Lung (tissue), 12 donors: ENCODE results near the gene CLEC2L. TPM values are rescaled to one million over a fixed set of nuclear protein-coding genes. Genes with fewer than 3 reads are reported as not detected.

ENCODE experiments used
- ATAC-seq: fragments of 200-7000 bp; cut with Tn5 transposase; one replicate; pipeline ENCODE4 v1.9.1; 2020; ENCODE audit warnings: moderate number of reproducible peaks; ENCODE audit not compliant: insufficient read depth, low FRiP score
- DNase-seq, 3 donors: peaks; one replicate each; pipeline ENCODE4 v3.0.0-alpha.2; 2013 to 2017
- H3K27ac ChIP-seq, 2 donors: one replicate each; pipeline ENCODE4 v1.5.1; 2013; ENCODE audit warnings: mild to moderate bottlenecking in 2 of 2, moderate library complexity in 2 of 2, control low read depth in 1 of 2, inconsistent platforms in 1 of 2, low read depth in 1 of 2, low read length in 1 of 2
- H3K27me3 ChIP-seq, 3 donors: one replicate each; pipeline ENCODE4 v1.5.1; 2013; ENCODE audit warnings: low read length in 2 of 3; ENCODE audit not compliant: control insufficient read depth in 3 of 3, insufficient read depth in 3 of 3
- H3K36me3 ChIP-seq, 4 donors: one replicate each; pipeline ENCODE4 v1.5.1; 2013; ENCODE audit warnings: low read length in 4 of 4, mild to moderate bottlenecking in 1 of 4, moderate library complexity in 1 of 4; ENCODE audit not compliant: control insufficient read depth in 4 of 4, insufficient read depth in 4 of 4
- H3K4me1 ChIP-seq, 5 donors: one replicate each; pipeline ENCODE4 v1.5.1; 2013; ENCODE audit warnings: low read length in 5 of 5, mild to moderate bottlenecking in 2 of 5, moderate library complexity in 1 of 5; ENCODE audit not compliant: control insufficient read depth in 5 of 5, insufficient read depth in 5 of 5
- H3K4me3 ChIP-seq: one replicate; pipeline ENCODE4 v1.5.1; 2013; ENCODE audit warnings: mild to moderate bottlenecking, control low read depth, moderate library complexity
- H3K9ac ChIP-seq, 2 donors: one replicate each; pipeline ENCODE4 v1.5.1; 2013; ENCODE audit warnings: low read length in 2 of 2, control low read depth in 1 of 2; ENCODE audit not compliant: insufficient read depth in 1 of 2
- H3K9me3 ChIP-seq, 4 donors: one replicate each; pipeline ENCODE4 v1.5.1; 2013; ENCODE audit warnings: low read length in 3 of 4, mild to moderate bottlenecking in 1 of 4, moderate library complexity in 1 of 4; ENCODE audit not compliant: control insufficient read depth in 4 of 4, insufficient read depth in 3 of 4
- WGBS, 2 donors: extraction: QIAGEN DNeasy Blood & Tissue Kit; methylation state at CpG; one replicate each; pipeline ENCODE4 v1.1.7; 2013; 5-methylcytosine and 5-hydroxymethylcytosine counted together
- polyA plus RNA-seq, 2 donors: library from polyadenylated mRNA; stranded (reverse); fragments of 200-250 nt; gene quantifications; one replicate each; pipeline ENCODE4 v1.2.1, GENCODE V29; 2013
- total RNA-seq, 2 donors: library from RNA; depleted of rRNA in 1 of 2; stranded (reverse); fragments of >200 nt in 1 of 2; gene quantifications; one replicate each; pipeline ENCODE4 v1.2.1, GENCODE V29; 2014 to 2021
- TF ChIP-seq, protein P1 (sequence below): IDR thresholded peaks from 2 replicates; pipeline ENCODE4 v1.5.1; 2012; ENCODE audit warnings: mild to moderate bottlenecking; ENCODE audit errors: control extremely low read depth, extremely low read depth
- donor health status: control.
- donor health status: control.
- donor health status: Bipolar disorder and iron deficiency.
- donor health status: healthy.
- donor health status: DM: yes; HTN: yes; CAD: no.

CLEC2L gene
- total and polyA plus RNA-seq, 4 donors: 0.03 TPM; not detected in 3

DNA sequence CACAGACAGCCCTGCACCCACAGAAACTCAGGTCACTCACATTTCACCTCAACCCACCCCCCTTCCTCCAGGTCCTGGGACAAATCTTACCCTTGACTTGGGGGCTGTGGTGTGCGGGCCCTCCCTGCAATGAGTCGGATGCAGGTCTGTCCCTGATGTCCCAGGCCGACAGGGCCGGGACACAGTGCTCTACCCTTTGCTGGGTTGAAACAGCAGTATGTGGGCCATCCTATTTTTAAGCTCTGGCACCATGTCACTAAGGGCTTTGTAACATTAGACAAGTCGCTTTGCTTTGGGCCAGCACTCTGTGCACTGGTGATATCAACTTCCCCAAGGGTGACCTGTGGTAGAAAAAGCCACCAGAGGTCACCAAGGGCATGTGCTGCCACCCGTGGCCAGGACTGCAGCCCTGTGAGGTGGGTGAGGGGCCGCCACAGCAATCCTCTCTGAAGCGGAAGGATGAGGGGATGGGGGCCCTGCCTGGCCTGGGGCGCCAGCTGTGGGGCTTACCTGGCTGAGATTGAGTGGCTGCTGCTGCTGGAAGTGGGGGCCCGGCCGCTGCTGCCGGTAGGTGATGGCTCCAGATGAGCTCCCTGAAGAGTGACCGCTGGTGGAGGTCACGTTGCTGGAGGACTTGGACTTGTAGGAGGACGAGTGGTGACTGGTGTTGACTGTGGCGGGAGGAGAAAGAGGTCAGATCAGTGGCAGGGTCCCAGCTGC, 51.3 kb downstream of the CLEC2L start:
- peaks cover 18 to 62% (median 24%) of the 10 kb centered on the region in 4 donors for H3K36me3 ChIP-seq
- 92 to 94% methylated on average over 16 of the region's 16 CpGs for WGBS, 2 donors
- H3K27me3 ChIP-seq: no peaks in the 10 kb centered on the region
- no peak overlapping the region for H3K4me3 ChIP-seq
- TF ChIP-seq, protein P1, sequence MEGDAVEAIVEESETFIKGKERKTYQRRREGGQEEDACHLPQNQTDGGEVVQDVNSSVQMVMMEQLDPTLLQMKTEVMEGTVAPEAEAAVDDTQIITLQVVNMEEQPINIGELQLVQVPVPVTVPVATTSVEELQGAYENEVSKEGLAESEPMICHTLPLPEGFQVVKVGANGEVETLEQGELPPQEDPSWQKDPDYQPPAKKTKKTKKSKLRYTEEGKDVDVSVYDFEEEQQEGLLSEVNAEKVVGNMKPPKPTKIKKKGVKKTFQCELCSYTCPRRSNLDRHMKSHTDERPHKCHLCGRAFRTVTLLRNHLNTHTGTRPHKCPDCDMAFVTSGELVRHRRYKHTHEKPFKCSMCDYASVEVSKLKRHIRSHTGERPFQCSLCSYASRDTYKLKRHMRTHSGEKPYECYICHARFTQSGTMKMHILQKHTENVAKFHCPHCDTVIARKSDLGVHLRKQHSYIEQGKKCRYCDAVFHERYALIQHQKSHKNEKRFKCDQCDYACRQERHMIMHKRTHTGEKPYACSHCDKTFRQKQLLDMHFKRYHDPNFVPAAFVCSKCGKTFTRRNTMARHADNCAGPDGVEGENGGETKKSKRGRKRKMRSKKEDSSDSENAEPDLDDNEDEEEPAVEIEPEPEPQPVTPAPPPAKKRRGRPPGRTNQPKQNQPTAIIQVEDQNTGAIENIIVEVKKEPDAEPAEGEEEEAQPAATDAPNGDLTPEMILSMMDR: no peak
- H3K4me1 ChIP-seq: no peaks in the 10 kb centered on the region
- ATAC-seq: no peak
- DNase-seq: no peak
- H3K9me3 ChIP-seq: no peaks in the 10 kb centered on the region
- no peak overlapping the region for H3K27ac ChIP-seq
- H3K9ac ChIP-seq: no peak overlapping the region

DNA sequence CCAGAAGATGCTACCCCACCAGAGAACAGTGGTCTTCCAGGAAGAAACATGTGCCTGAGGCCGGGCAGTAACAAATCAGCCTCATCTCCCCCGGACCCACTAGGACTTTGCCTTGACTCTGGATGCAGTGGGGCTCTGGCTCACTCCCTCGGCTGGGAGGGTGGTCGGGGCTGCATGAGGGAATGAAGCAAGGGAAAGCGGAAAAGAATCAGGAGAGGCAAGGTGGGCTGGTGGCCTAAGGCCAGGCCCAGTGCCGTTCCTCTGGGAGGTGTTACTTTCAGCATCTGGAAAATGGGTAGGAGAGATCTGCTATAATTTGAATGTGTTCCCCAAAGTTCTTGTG, 51.8 kb downstream of the CLEC2L start:
- WGBS, 2 donors: 97 to 99% methylated on average over 6 of the region's 6 CpGs
- Histone ChIP-seq H3K36me3 (peaks cover 21 to 64% (median 28%) of the 10 kb centered on the region in 4 donors), H3K4me1 (no peaks in the 10 kb centered on the region), H3K27me3 (no peaks in the 10 kb centered on the region), H3K9me3 (no peaks in the 10 kb centered on the region), H3K9ac (no peak overlapping the region), H3K4me3 (no peak overlapping the region), H3K27ac (no peak overlapping the region)
- DNase-seq: no peak
- TF ChIP-seq, protein P1: no peak
- ATAC-seq: no peak

DNA sequence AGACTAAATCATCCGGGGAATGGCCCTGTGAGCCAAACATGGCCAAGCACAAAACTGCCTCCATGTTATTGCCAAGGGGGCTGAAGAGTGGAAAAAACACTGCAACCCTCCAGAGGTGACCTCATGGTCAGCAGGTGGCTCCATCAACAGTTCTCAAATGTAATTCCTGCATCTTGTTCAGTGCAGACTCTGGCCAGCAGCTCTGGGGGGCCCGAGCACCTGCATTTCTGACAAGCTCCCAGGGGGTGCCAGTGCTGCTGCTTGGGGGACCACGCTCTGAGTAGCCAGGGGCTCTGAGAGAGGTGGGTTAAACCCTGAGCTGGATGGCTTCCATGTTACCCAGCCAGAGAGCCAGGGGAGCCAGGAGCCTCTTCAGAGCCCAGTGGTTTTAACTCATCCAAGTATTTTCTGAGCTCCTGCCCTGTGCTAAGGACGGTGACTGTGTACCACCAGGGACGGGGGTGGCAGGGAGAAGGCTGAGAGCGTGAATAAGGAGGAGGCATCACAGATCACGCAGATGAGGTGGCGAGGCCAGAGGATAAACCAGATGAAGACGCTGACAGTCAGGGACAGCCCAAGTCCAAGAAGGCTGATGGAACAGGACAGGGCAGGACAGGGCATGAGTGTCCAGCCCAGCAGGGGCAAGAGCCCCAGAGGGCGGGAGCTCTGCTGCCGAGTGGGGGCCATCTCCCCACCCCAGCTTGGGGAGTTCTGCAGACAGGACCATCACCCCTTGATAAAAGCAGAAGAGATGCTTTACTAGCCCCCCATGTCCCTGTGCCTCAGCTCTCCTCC, 52.9 kb downstream of the CLEC2L start:
- Histone ChIP-seq H3K36me3 (peaks cover 23 to 63% (median 33%) of the 10 kb centered on the region in 4 donors), H3K4me3 (no peak overlapping the region), H3K4me1 (no peaks in the 10 kb centered on the region), H3K9ac (no peak overlapping the region), H3K27me3 (no peaks in the 10 kb centered on the region), H3K27ac (no peak overlapping the region), H3K9me3 (no peaks in the 10 kb centered on the region)
- TF ChIP-seq, protein P1: no peak
- ATAC-seq: no peak
- DNase-seq: no peak
- 96 to 98% methylated on average over 11 of the region's 11 CpGs for WGBS, 2 donors
